ENCODE measurements around the gene FXYD6.

The FXYD6 gene

GRCh38 chr11:117874253-117874909 is 2.1 kb downstream of the FXYD6 start:
- Histone ChIP-seq H3K27ac (replicated peaks) (no peak overlapping the region), H3K27me3 (ENCODE audit: insufficient read depth, poor library complexity, severe bottlenecking) (peaks cover 63% of the 10 kb centered on the region), H3K4me3 (replicated peaks; ENCODE audit: insufficient read depth, low read length) (no peak overlapping the region)
- no peak for TF ChIP-seq REST (IDR thresholded peaks at IDR 0.05; ENCODE audit: insufficient replicate concordance, low read depth)
- TF ChIP-seq GABPA (IDR thresholded peaks at IDR 0.05; ENCODE audit: low read depth) = no peak
- no peak for TF ChIP-seq SPI1 (IDR thresholded peaks at IDR 0.05; ENCODE audit: borderline replicate concordance, low read depth)
- no peak for TF ChIP-seq CTCF (IDR thresholded peaks at IDR 0.05; ENCODE audit: insufficient read depth, low read length)
- no peak for TF ChIP-seq POLR2AphosphoS5 (IDR thresholded peaks at IDR 0.05; ENCODE audit: low read depth)
- no peak for DNase-seq (ENCODE audit: low read depth in 1 of 2, low spot score in 1 of 2)

GRCh38 chr11:117873828-117874125 is 2.7 kb downstream of the FXYD6 start:
- no peak overlapping the region for H3K27ac ChIP-seq (replicated peaks)

More at GRCh38 chr11:117873828-117874125, 2.7 kb downstream of the FXYD6 start:
- TF ChIP-seq CTCF (IDR thresholded peaks at IDR 0.05; ENCODE audit: insufficient read depth, low read length) (no peak), REST (IDR thresholded peaks at IDR 0.05; ENCODE audit: insufficient replicate concordance, low read depth) (no peak), POLR2AphosphoS5 (IDR thresholded peaks at IDR 0.05; ENCODE audit: low read depth) (no peak), SPI1 (IDR thresholded peaks at IDR 0.05; ENCODE audit: borderline replicate concordance, low read depth) (no peak), GABPA (IDR thresholded peaks at IDR 0.05; ENCODE audit: low read depth) (no peak)
- Histone ChIP-seq H3K27me3 (ENCODE audit: insufficient read depth, poor library complexity, severe bottlenecking) (peaks cover 60% of the 10 kb centered on the region), H3K4me3 (replicated peaks; ENCODE audit: insufficient read depth, low read length) (no peak overlapping the region)
- no peak for DNase-seq (ENCODE audit: low read depth in 1 of 2, low spot score in 1 of 2)
